Suprapubic skin (tissue), 4 donors: ENCODE results near the gene DCXR. TPM values are rescaled to one million over a fixed set of nuclear protein-coding genes. Genes with fewer than 3 reads are reported as not detected.

Experiments
- DNase-seq, 2 donors: peaks; one replicate each; pipeline ENCODE4 v3.0.0-alpha.2; 2019; ENCODE audit warnings: low spot score in 2 of 2
- H3K27ac ChIP-seq: fragments of 200-600 bp; sonication (generic); one replicate; pipeline ENCODE4 v1.5.1; 2019
- H3K27me3 ChIP-seq: fragments of 200-600 bp; sonication (generic); one replicate; pipeline ENCODE4 v1.5.1; 2019
- H3K36me3 ChIP-seq: fragments of 200-600 bp; sonication (generic); one replicate; pipeline ENCODE4 v1.5.1; 2019
- H3K4me1 ChIP-seq: fragments of 200-600 bp; sonication (generic); one replicate; pipeline ENCODE4 v1.5.1; 2019
- H3K4me3 ChIP-seq: fragments of 200-600 bp; sonication (generic); one replicate; pipeline ENCODE4 v1.5.1; 2019; ENCODE audit warnings: mild to moderate bottlenecking
- H3K9me3 ChIP-seq: fragments of 200-600 bp; sonication (generic); one replicate; pipeline ENCODE4 v1.5.1; 2019
- CTCF ChIP-seq, 2 donors: fragments of 200-600 bp in 1 of 2; fragments of 450-650 bp in 1 of 2; sonication (generic) in 1 of 2; IDR thresholded peaks; one replicate each; pipeline ENCODE4 v1.5.1; 2016 to 2019; ENCODE audit warnings: antibody characterized with exemption in 2 of 2, mild to moderate bottlenecking in 1 of 2, moderate library complexity in 1 of 2
- EP300 ChIP-seq: sonication (generic); formaldehyde crosslinking; IDR thresholded peaks from one replicate; pipeline ENCODE4 v1.6.1; 2017; ENCODE audit warnings: antibody characterized with exemption
- POLR2A ChIP-seq, 2 donors: fragments of 450-650 bp; IDR thresholded peaks; one replicate each; pipeline ENCODE4 v1.6.1; 2017; ENCODE audit warnings: antibody characterized with exemption in 2 of 2, mild to moderate bottlenecking in 2 of 2, moderate library complexity in 2 of 2
- POLR2AphosphoS5 ChIP-seq, 3 donors: sonication (generic); formaldehyde crosslinking; IDR thresholded peaks; one replicate each; pipeline ENCODE4 v1.6.1; 2017; ENCODE audit warnings: antibody characterized with exemption in 3 of 3
- WGBS: methylation state at CpG from one replicate; pipeline ENCODE4 v1.1.5; 2018; 5-methylcytosine and 5-hydroxymethylcytosine counted together
- total RNA-seq, 4 donors: library from RNA; depleted of rRNA; stranded (reverse); fragments of >200 nt; gene quantifications; one replicate each; pipeline ENCODE4 v1.1.0, GENCODE V29; 2016

Gene DCXR
- total RNA-seq, 4 donors from 2014 or later, result 160 to 267 (median 222) TPM

- TF ChIP-seq POLR2A (IDR thresholded peaks at IDR 0.05), result no peak
- no peak for TF ChIP-seq CTCF (IDR thresholded peaks at IDR 0.05)
- no peak for TF ChIP-seq EP300
- TF ChIP-seq POLR2AphosphoS5 (IDR thresholded peaks at IDR 0.05), result no peak
- Histone ChIP-seq H3K9me3 (no peaks in the 10 kb centered on the region), H3K4me1 (peaks cover 31% of the 10 kb centered on the region), H3K4me3 (no peak overlapping the region), H3K27ac (no peak overlapping the region), H3K27me3 (no peaks in the 10 kb centered on the region), H3K36me3 (peaks cover 11% of the 10 kb centered on the region)
- no peak for DNase-seq
- WGBS, result 70% methylated on average over 13 of the region's 32 CpGs
These were observed 36.5 kb downstream of the DCXR start for GRCh38 chr17:82000803-82001570.

- Histone ChIP-seq H3K36me3 (peaks cover 13% of the 10 kb centered on the region), H3K4me1 (peaks cover 24% of the 10 kb centered on the region), H3K9me3 (no peaks in the 10 kb centered on the region), H3K4me3 (no peak overlapping the region), H3K27me3 (no peaks in the 10 kb centered on the region), H3K27ac (no peak overlapping the region)
- 67% methylated on average over 20 of the region's 36 CpGs for WGBS
- TF ChIP-seq CTCF (IDR thresholded peaks at IDR 0.05) (no peak), POLR2AphosphoS5 (IDR thresholded peaks at IDR 0.05) (no peak), POLR2A (IDR thresholded peaks at IDR 0.05) (no peak), EP300 (no peak)
- DNase-seq, result no peak
These were observed 37.3 kb downstream of the DCXR start for GRCh38 chr17:81999976-82000802.

GRCh38 chr17:81999587-81999975 is 37.9 kb downstream of the DCXR start:
- H3K27me3 ChIP-seq, result no peaks in the 10 kb centered on the region
- H3K36me3 ChIP-seq, result peaks cover 13% of the 10 kb centered on the region
- H3K9me3 ChIP-seq, result no peaks in the 10 kb centered on the region
- TF ChIP-seq POLR2A (IDR thresholded peaks at IDR 0.05) (no peak), POLR2AphosphoS5 (IDR thresholded peaks at IDR 0.05) (no peak), CTCF (IDR thresholded peaks at IDR 0.05) (no peak), EP300 (no peak)
- WGBS, result 94% methylated on average over 12 of the region's 12 CpGs
- no peak overlapping the region for H3K27ac ChIP-seq
- H3K4me3 ChIP-seq, result no peak overlapping the region
- DNase-seq, result no peak
- peaks cover 24% of the 10 kb centered on the region for H3K4me1 ChIP-seq

- no peaks in the 10 kb centered on the region for H3K27me3 ChIP-seq
- no peaks in the 10 kb centered on the region for H3K9me3 ChIP-seq
- WGBS, result 95% methylated on average over 9 of the region's 14 CpGs
- DNase-seq, result no peak
- H3K4me1 ChIP-seq, result peaks cover 17% of the 10 kb centered on the region
- peaks cover 13% of the 10 kb centered on the region for H3K36me3 ChIP-seq
- H3K27ac ChIP-seq, result no peak overlapping the region
- H3K4me3 ChIP-seq, result no peak overlapping the region
- TF ChIP-seq EP300 (no peak), POLR2A (IDR thresholded peaks at IDR 0.05) (no peak), CTCF (IDR thresholded peaks at IDR 0.05) (no peak), POLR2AphosphoS5 (IDR thresholded peaks at IDR 0.05) (no peak)
These were observed 38.6 kb downstream of the DCXR start for GRCh38 chr17:81998691-81999438.
